GM18858 (cell line): ENCODE measurements around the gene HORMAD1.
A peak's percentile ranks its signal among the peaks of the same experiment; 100 is the strongest.
"Not testable (repeated sequence)": the region's sequence is repeated elsewhere in the genome, so short reads cannot be mapped to it uniquely, and the experiment has no call there.

Experiments
- ATAC-seq: cut with Tn5 transposase; IDR thresholded peaks from one replicate; pipeline ENCODE4 v1.9.1; 2021; ENCODE audit not compliant: unreplicated experiment

HORMAD1 gene, protein sequence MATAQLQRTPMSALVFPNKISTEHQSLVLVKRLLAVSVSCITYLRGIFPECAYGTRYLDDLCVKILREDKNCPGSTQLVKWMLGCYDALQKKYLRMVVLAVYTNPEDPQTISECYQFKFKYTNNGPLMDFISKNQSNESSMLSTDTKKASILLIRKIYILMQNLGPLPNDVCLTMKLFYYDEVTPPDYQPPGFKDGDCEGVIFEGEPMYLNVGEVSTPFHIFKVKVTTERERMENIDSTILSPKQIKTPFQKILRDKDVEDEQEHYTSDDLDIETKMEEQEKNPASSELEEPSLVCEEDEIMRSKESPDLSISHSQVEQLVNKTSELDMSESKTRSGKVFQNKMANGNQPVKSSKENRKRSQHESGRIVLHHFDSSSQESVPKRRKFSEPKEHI

DNA sequence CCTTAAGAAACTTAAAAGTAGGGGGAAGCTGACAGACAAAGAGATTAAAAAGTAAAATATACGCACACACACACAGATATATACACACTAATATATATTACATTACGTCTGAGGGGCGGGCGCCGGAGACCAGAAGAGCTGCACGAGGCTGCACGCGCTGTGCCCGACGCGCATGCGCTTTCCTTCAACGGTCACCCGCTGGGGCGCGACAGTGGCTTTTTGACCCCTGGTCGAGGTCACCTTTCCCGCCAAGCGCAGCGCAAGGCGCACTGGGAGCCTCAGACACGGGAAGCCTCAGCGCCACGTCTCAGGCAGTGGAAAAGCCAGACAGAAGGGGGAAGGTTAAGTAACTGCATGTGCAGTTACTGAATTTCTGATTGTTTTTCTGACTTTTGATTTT, at the start of gene HORMAD1:
TSS of gene HORMAD1 (minus strand) at position 193 of the 400 bp plus-strand sequence. CDS start 1,390 bp downstream, outside the sequence.
- no peak for ATAC-seq

DNA sequence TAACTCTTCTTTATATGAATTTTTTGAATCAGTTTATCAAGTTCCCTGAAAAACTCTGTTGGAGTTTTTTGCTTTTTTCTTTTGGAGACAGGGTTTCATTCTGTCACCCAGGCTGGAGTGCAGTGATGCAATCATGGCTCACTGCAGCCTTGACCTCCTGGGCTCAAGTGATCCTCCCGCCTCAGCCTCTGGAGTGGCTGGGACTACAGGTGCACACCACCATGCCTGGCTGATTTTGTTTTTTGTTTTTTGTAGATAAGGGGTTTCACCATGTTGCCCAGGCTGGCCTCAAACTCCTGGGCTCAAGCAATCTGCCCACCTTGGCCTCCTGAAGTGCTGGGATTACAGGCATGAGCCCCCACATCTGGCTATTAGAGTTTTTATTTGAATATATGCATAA, 47.0 kb upstream of the HORMAD1 start:
- ATAC-seq: not testable (repeated sequence)

GRCh38 chr1:150765977-150766301, 45.2 kb upstream of the HORMAD1 start:
- ATAC-seq: not testable (repeated sequence)

DNA sequence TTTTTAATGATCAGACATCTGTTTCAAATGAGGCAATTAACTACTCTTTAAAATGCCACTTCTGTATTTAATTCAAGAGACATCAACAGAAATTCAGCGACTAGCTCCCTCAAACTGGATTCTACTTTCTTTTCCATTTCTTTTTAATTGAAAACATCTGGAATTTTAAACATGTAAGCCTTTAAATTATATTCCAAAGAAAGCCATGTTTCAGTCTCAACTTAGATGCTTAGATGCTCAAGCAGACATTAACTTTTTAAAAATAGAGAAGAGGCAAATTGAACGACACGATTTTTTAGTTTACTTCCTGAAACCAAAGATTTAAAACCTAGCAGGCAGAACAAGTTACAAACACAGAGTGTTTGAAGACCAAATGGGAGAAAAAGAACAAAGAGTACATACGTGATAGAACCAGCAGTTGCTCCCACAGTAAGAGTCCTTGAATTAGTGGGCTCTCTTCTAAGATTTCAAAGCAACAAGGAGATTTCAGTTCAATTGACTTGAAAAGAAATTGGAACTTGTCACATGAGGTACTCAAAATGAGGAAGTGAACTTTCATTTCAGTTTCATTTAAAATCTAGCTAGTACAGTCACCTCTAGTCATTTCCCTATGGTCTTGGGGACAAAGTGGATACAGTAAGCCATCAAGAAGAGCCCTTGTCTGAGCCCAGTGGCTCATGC, 44.7 kb upstream of the HORMAD1 start, which contains the start of gene CTSS:
TSS of gene CTSS (minus strand) at position 483 of the 681 bp plus-strand sequence. CDS start 1,015 bp downstream, outside the sequence.
- ATAC-seq: peak; percentile 81

DNA sequence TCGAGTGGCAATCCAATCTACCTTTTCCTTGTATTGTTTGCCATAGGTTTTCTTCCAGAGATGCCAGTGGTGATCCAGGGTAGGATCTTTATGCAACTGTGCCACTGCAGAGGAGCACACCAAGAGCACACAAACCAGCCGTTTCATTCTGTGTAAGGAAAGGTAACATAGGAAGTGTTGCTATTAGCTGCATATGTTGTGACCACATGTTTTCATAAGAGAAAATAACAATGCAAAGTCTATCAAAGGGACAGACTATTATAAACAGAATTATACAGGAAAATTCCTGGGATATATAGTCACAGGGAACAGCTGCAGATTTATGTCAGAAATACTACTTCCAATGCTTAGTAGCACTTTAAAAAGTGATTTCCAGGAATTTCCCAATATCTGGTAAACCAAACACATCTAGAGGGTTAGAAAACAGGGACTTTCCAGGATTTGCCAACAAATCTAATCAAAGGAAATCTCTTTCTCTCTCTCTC, 44.0 kb upstream of the HORMAD1 start:
- no peak for ATAC-seq

DNA sequence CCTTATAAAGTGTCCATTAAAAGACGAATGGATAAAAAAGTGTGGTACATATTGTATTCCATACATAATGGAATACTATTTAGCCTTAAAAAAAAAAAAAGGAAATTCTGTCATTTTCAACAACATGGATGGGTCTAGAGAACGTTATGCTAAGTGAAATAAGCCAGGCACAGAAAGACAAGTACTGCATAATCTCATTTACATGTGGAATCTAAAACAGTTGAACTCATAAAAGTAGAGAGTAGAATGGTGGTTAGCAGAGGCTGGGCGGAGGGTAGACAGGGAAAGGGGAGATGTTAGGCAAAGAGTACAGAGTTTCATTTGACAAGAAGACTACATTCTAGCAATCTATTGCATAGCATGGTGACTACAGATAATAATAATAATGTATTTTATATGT, 42.3 kb upstream of the HORMAD1 start:
- ATAC-seq: no peak

DNA sequence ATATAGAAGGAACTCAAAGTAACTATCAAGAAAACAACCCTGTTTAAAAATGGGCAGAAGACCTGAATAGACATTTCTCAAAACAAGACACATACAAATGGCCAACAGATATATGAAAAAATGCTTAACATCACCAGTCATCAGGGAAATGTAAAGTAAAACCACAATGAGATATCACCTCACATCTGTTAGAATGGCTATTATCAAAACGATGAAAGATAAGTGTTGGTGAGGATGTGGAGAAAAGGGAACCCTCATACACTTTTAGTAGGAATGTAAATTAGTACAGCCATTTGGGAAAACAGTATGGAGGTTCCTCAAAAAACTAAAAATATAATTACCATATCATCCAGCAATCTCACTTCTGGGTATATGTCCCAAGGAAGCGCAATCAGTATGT, 41.9 kb upstream of the HORMAD1 start:
- no peak for ATAC-seq

DNA sequence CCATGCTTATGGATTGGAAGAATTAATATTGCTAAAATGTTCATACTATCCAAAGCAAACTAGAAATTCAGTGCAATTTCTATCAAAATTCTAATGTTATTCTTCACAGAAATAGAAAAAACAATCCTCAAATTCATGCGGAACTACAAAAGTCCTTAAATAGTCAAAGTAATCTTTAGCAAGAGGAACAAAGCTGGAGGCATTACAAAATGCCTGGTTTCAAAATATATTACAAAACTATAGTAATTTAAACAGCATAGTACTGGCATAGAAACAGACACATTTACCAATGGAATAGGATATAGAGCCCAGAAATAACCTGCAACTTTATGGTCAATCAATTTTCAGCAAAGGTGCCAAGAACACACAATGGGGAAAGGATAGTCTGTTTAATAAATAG, 41.1 kb upstream of the HORMAD1 start:
- ATAC-seq: no peak

DNA sequence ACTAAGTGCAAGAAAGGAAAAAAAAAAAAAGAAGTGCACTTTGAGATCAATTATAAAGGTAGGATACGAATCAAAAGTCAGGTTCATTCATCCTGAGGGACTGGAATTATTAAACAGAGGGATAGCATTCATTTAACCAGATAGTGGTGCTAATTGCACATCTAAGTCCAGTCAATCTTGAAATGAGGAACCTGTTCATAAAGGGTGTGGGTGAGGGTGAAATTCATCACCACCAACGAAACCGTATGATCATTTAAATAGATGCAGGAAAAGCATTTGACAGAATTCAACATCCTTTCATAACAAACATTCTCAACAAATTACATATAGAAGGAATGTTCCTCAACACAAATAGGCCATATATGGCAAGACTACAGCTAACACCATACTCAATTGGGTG, 39.3 kb upstream of the HORMAD1 start:
- ATAC-seq: no peak

DNA sequence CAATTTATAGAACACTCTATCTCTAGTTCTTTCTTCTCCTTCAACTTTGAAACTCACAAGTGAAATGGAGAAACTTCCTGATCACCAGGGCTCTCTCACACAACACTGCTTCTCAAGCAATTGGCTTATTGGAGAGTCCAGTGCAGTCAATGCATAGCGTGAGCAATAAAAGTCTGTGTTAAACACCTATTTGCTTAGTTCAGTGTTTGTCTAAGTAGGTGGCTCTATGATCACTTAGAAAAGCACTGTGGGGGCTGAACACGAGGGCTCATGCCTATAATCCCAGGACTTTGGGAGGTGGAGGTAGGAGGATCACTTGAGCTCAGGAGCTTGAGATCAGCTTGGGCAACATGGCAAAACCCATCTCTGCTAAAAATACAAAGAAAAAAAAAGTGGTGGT, 32.7 kb upstream of the HORMAD1 start:
- ATAC-seq: no peak

- ATAC-seq: no peak
Measured at GRCh38 chr1:150751443-150751842, 30.7 kb upstream of the HORMAD1 start.

- no peak for ATAC-seq
Measured at GRCh38 chr1:150749720-150750311, 29.1 kb upstream of the HORMAD1 start.

- ATAC-seq: no peak
Measured at GRCh38 chr1:150748878-150749719, 28.4 kb upstream of the HORMAD1 start.

DNA sequence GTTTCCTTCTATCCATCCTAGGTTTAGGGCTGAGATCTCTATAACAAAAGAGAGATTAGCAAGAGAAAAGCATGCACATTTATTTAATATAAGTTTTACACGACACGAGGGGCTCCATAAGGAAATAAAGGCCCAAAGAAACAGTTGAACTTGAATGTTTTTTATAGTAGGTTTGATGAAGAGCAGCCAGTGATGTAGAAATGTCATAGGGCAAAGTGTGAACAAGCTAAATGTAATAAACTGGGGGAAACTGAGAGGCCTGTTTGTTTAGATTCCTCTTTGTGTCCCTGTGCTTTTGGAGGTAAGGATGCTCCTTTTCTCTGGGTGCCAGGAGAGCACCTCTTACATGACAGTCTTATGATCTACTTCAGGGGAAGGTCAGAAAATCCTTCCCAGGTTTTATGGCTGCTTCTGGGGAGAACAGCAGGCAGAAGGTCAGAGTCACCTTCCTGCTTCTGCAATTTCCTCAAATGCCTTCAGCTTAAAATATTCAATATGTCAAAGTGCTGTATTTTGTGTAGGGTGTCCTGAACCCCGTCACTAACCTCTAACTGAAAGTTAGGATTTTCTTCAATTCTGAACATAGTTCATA, 9.5 kb upstream of the HORMAD1 start:
- no peak for ATAC-seq

- ATAC-seq: no peak
Measured at GRCh38 chr1:150724336-150724735, 3.6 kb upstream of the HORMAD1 start.

DNA sequence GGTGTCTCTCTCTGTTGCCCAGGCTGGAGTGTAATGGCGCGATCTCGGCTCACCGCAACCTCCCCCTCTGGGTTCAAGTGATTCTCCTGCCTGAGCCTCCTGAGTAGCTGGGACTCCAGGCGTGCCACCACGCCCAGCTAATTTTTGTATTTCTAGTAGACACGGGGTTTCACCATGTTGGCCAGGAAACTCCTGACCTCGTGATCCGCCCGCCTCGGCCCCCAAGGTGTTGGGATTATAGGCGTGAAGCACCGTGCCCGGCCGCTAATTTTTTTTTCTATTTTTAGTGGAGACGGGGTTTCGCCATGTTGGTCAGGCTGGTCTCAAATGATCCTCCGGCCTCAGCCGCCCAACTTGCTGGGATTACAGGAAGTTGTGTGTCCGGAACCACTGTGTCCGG, 597 bp downstream of the HORMAD1 start:
- no peak for ATAC-seq

- ATAC-seq: no peak
Measured at GRCh38 chr1:150718225-150718891, 2.3 kb downstream of the HORMAD1 start.

- ATAC-seq: not testable (repeated sequence)
Measured at GRCh38 chr1:150709031-150709430, 11.7 kb downstream of the HORMAD1 start.

DNA sequence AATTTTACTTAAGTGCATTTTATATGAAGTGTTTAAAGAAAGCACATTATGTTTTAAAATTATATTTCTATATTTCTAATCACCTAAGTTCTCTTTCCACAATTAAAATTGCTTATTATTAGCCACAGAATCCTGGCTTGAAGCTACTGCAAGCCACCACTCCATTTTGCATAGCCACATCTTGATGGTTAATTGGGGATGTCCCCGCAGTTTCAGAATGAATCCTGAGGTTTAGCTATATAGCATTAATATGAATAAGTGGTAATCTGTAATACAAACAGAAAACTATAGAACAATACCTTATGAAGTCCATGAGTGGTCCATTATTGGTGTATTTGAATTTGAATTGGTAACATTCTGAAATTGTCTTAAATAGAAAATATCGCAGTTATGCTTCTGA, 12.1 kb downstream of the HORMAD1 start:
- peak; percentile 53 for ATAC-seq

DNA sequence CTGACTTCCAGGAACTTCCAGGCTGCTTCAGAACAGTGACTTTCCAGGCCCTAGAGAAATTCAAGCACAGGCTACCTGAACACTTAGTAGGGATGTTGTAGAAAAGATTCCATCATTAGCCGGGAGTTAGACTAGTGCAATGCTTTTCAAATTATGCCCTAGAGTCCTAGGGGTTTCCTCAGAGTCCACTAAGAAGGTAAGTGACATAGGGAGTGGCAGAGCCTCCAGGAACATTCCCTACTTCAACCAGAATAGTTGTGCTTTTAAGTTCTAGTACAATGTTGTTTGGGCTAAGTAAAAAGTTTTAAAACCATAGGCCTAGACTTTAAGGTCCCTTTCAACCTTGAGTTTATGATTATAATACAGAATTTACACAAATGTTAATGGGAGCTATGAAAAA, 14.6 kb downstream of the HORMAD1 start:
- ATAC-seq: no peak
